Measurements from ENCODE around the gene KIF6.

The KIF6 gene

GRCh38 chr6:39322306-39322850, 402.8 kb downstream of the KIF6 start, which contains the start of gene KCNK16 (continued):
- TF ChIP-seq ZNF692 (tag by site-specific recombination; IDR thresholded peaks at IDR 0.05) (no peak), ZNF155 (tag by site-specific recombination; IDR thresholded peaks at IDR 0.05) (no peak)

- H3K27ac ChIP-seq (ENCODE audit: extremely low read depth, low read depth, low read length): no peak overlapping the region
- no peak for TF ChIP-seq ELK4 (IDR thresholded peaks at IDR 0.05; ENCODE audit: borderline replicate concordance, low read depth, low read length)
- TF ChIP-seq IKZF3 (tag by site-specific recombination; IDR thresholded peaks at IDR 0.05): no peak
- TF ChIP-seq, protein P1, sequence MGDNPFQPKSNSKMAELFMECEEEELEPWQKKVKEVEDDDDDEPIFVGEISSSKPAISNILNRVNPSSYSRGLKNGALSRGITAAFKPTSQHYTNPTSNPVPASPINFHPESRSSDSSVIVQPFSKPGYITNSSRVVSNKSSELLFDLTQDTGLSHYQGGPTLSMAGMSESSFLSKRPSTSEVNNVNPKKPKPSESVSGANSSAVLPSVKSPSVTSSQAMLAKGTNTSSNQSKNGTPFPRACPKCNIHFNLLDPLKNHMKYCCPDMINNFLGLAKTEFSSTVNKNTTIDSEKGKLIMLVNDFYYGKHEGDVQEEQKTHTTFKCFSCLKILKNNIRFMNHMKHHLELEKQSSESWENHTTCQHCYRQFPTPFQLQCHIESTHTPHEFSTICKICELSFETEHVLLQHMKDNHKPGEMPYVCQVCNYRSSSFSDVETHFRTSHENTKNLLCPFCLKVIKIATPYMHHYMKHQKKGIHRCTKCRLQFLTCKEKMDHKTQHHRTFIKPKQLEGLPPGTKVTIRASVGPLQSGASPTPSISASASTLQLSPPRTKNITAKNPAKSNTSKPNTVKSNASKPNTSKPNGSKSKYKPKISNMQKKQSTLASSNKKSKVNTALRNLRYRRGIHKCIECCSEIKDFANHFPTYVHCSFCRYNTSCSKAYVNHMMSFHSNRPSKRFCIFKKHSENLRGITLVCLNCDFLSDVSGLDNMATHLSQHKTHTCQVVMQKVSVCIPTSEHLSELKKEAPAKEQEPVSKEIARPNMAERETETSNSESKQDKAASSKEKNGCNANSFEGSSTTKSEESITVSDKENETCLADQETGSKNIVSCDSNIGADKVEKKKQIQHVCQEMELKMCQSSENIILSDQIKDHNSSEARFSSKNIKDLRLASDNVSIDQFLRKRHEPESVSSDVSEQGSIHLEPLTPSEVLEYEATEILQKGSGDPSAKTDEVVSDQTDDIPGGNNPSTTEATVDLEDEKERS (tag by site-specific recombination; IDR thresholded peaks at IDR 0.05): no peak
- no peak for TF ChIP-seq HOXA7 (CRISPR knock-in tag; IDR thresholded peaks at IDR 0.05; ENCODE audit: borderline replicate concordance)
- no peak for TF ChIP-seq ZNF677 (tag by site-specific recombination; IDR thresholded peaks at IDR 0.05)
- no peak for TF ChIP-seq ZNF133 (tag by site-specific recombination; IDR thresholded peaks at IDR 0.05)
- TF ChIP-seq HOXD13 (CRISPR knock-in tag; IDR thresholded peaks at IDR 0.05; ENCODE audit: borderline replicate concordance): no peak
- TF ChIP-seq ZBTB8A (tag by site-specific recombination; IDR thresholded peaks at IDR 0.05): no peak
- no peak overlapping the region for H3K4me3 ChIP-seq (ENCODE audit: low read depth, low read length)
- POLR2A ChIA-PET: no interaction called here
- no peaks in the 10 kb centered on the region for H3K4me1 ChIP-seq (ENCODE audit: control insufficient read depth, insufficient read depth, low read length)
- H3K36me3 ChIP-seq (ENCODE audit: control insufficient read depth in 2 of 2, insufficient read depth in 1 of 2, low read length in 2 of 2): no peaks in the 10 kb centered on the region
- CTCF ChIA-PET: interaction anchor here (0.6 to 1.9 kb wide), 3 partner anchors 12 to 544 kb away, joined by 3 to 9 read pairs (median 3); no protein-coding TSS in a partner anchor
- H3K9me3 ChIP-seq (ENCODE audit: control insufficient read depth, insufficient read depth, low read depth, low read length): no peaks in the 10 kb centered on the region
These were observed 403.4 kb downstream of the KIF6 start for GRCh38 chr6:39321761-39322160.

GRCh38 chr6:39320363-39320984, 404.7 kb downstream of the KIF6 start:
- H3K4me1 ChIP-seq (ENCODE audit: control insufficient read depth, insufficient read depth, low read length): no peaks in the 10 kb centered on the region
- no peak overlapping the region for H3K4me3 ChIP-seq (ENCODE audit: low read depth, low read length)
- H3K9me3 ChIP-seq (ENCODE audit: control insufficient read depth, insufficient read depth, low read depth, low read length): no peaks in the 10 kb centered on the region
- no peak overlapping the region for H3K27ac ChIP-seq (ENCODE audit: extremely low read depth, low read depth, low read length)
- no peaks in the 10 kb centered on the region for H3K36me3 ChIP-seq (ENCODE audit: control insufficient read depth in 2 of 2, insufficient read depth in 1 of 2, low read length in 2 of 2)
- TF ChIP-seq ZBTB48 (tag by site-specific recombination; IDR thresholded peaks at IDR 0.05): no peak
- no peak for TF ChIP-seq ZNF600 (tag by site-specific recombination; IDR thresholded peaks at IDR 0.05)
- no peak for TF ChIP-seq ZNF830 (tag by site-specific recombination; IDR thresholded peaks at IDR 0.05; ENCODE audit: low read depth)
- TF ChIP-seq ZNF169 (tag by site-specific recombination; IDR thresholded peaks at IDR 0.05): no peak
- TF ChIP-seq ZBTB17 (tag by site-specific recombination; IDR thresholded peaks at IDR 0.05): no peak
- CTCF ChIA-PET: interaction anchor here (0.6 to 1.9 kb wide), 3 partner anchors 11 to 156 kb away, joined by 3 to 9 read pairs (median 5); no protein-coding TSS in a partner anchor
- POLR2A ChIA-PET: no interaction called here
